Measurements from ENCODE around the gene PRELID2. TPM values are rescaled to one million over a fixed set of nuclear protein-coding genes. Genes with fewer than 3 reads are reported as not detected.

PRELID2 gene
- 19.6 and 39.0 TPM in 2 replicates for total RNA-seq

DNA sequence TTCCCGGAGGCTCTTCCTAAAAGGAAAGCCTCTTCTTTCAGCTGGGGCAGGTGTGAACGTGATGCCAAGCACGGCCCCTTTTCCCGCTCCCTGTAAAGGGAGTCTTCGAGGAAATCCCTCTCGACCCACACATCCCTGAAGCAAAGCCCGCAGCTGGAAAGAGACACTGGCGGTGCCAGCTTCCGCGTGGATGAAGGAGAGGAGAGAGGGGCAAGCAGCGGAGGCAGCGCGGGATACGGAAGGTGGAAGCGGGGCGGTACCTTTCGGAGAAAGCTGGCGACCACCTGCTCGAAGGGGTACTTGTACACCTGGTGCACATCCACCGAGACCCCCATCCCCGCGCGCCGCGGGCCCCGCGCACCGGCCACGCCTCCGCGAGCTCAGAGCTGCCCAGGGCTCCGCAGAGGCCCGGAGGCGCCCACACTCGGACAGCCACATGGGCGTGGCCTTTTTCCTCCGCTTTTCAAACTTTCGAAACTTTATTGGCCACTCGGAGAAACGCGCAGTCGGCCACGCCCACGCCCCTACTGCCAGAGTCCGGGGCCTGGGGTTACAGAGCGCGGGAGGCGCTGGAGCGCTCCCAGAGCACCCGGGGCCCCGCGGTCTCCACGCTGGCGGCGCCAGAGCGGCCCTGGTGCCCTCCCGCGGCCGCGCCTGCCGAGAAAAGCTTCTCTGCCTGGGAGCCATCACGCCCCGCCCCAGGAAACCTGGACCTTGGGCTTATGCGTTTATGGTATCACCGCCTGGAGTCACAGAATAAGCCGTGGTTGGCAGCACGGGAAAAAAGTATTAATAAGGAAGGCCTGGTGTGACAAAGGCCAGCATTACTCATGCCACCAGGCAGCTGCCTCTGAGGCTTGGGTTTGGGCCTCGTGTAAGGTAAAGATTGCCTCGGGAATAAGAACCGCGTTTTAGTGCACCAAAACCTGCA is at the start of gene PRELID2:
TSS of gene PRELID2 (minus strand) at position 426 of the 931 bp plus-strand sequence. CDS start at position 335, 91 bp downstream.

GRCh38 chr5:145872914-145873313 is 37.8 kb upstream of the PRELID2 start, which contains the start of gene GRXCR2:
TSS of gene GRXCR2 (minus strand) at chr5:145873014. CDS start at chr5:145872968, 46 bp downstream.

Other genes with a start within 250 kb of the PRELID2 start
- gene GRXCR2, start 37.7 kb upstream of the PRELID2 start, total RNA-seq = not detected in 2 replicates
- 10.9 and 18.6 TPM in 2 replicates for gene SH3RF2, start 101.2 kb upstream of the PRELID2 start, total RNA-seq

Measured in tracheal epithelial cell (primary cell).